Skeletal muscle satellite cell (primary cell): ENCODE measurements around the gene MPZL1.
"Not testable (repeated sequence)": the region's sequence is repeated elsewhere in the genome, so short reads cannot be mapped to it uniquely, and the experiment has no call there.

Experiments used
- H3K27me3 ChIP-seq: 2 replicates; pipeline ENCODE4 v1.7.0; 2013; ENCODE audit warnings: low read length; ENCODE audit not compliant: control insufficient read depth, insufficient read depth
- H3K36me3 ChIP-seq: 2 replicates; pipeline ENCODE4 v1.7.0; 2013; ENCODE audit warnings: mild to moderate bottlenecking, control low read depth, low read length; ENCODE audit not compliant: insufficient read depth
- H3K4me1 ChIP-seq: 2 replicates; pipeline ENCODE4 v1.7.0; 2013; ENCODE audit warnings: low read length; ENCODE audit not compliant: control insufficient read depth, insufficient read depth
- H3K4me2 ChIP-seq: 2 replicates; pipeline ENCODE4 v1.7.0; 2013; ENCODE audit warnings: mild to moderate bottlenecking, low read length
- H3K4me3 ChIP-seq: 2 replicates; pipeline ENCODE4 v1.7.0; 2013; ENCODE audit warnings: low read length
- H3K9ac ChIP-seq: 2 replicates; pipeline ENCODE4 v1.7.0; 2013; ENCODE audit warnings: mild to moderate bottlenecking, low read depth, low read length, moderate library complexity
- H3K9me3 ChIP-seq: replicated peaks from 2 replicates; pipeline ENCODE4 v1.7.0; 2013; ENCODE audit warnings: mild to moderate bottlenecking, control low read depth, low read length

The MPZL1 gene

GRCh38 chr1:167722870-167723251, 1.1 kb downstream of the MPZL1 start:
- Histone ChIP-seq H3K9ac (peak overlapping the region; percentile 92), H3K4me1 (peaks cover 19% of the 10 kb centered on the region), H3K36me3 (no peaks in the 10 kb centered on the region), H3K27me3 (no peaks in the 10 kb centered on the region), H3K9me3 (no peaks in the 10 kb centered on the region), H3K4me2 (peak overlapping the region; percentile 86), H3K4me3 (peak overlapping the region; percentile 84)

- peak overlapping the region; percentile 92 for H3K9ac ChIP-seq
- H3K9me3 ChIP-seq: no peaks in the 10 kb centered on the region
- H3K27me3 ChIP-seq: no peaks in the 10 kb centered on the region
- H3K4me3 ChIP-seq: peak overlapping the region; percentile 84
- H3K4me2 ChIP-seq: peak overlapping the region; percentile 86
- peaks cover 19% of the 10 kb centered on the region for H3K4me1 ChIP-seq
- H3K36me3 ChIP-seq: no peaks in the 10 kb centered on the region
Observed at GRCh38 chr1:167723707-167724323, 2.0 kb downstream of the MPZL1 start.

- no peak overlapping the region for H3K9ac ChIP-seq
- H3K9me3 ChIP-seq: no peaks in the 10 kb centered on the region
- peaks cover 7% of the 10 kb centered on the region for H3K36me3 ChIP-seq
- H3K4me3 ChIP-seq: no peak overlapping the region
- peaks cover 15% of the 10 kb centered on the region for H3K4me1 ChIP-seq
- no peaks in the 10 kb centered on the region for H3K27me3 ChIP-seq
- no peak overlapping the region for H3K4me2 ChIP-seq
Observed at GRCh38 chr1:167726008-167726407, 4.2 kb downstream of the MPZL1 start.

- H3K9me3 ChIP-seq: no peaks in the 10 kb centered on the region
- peaks cover 7% of the 10 kb centered on the region for H3K36me3 ChIP-seq
- H3K4me1 ChIP-seq: peaks cover 5% of the 10 kb centered on the region
- H3K27me3 ChIP-seq: no peaks in the 10 kb centered on the region
- no peak overlapping the region for H3K4me2 ChIP-seq
- H3K4me3 ChIP-seq: no peak overlapping the region
- no peak overlapping the region for H3K9ac ChIP-seq
Observed at GRCh38 chr1:167728818-167729410, 7.1 kb downstream of the MPZL1 start.

GRCh38 chr1:167734227-167734626, 12.4 kb downstream of the MPZL1 start:
- no peak overlapping the region for H3K9ac ChIP-seq
- no peak overlapping the region for H3K4me2 ChIP-seq
- no peaks in the 10 kb centered on the region for H3K9me3 ChIP-seq
- no peaks in the 10 kb centered on the region for H3K4me1 ChIP-seq
- H3K36me3 ChIP-seq: peaks cover 7% of the 10 kb centered on the region
- no peaks in the 10 kb centered on the region for H3K27me3 ChIP-seq
- no peak overlapping the region for H3K4me3 ChIP-seq

GRCh38 chr1:167734841-167735240, 13.1 kb downstream of the MPZL1 start:
- Histone ChIP-seq H3K9ac (no peak overlapping the region), H3K9me3 (no peaks in the 10 kb centered on the region), H3K36me3 (peaks cover 7% of the 10 kb centered on the region), H3K4me3 (no peak overlapping the region), H3K27me3 (no peaks in the 10 kb centered on the region), H3K4me1 (no peaks in the 10 kb centered on the region), H3K4me2 (no peak overlapping the region)

GRCh38 chr1:167737169-167737568, 15.4 kb downstream of the MPZL1 start:
- no peaks in the 10 kb centered on the region for H3K27me3 ChIP-seq
- no peak overlapping the region for H3K9ac ChIP-seq
- no peak overlapping the region for H3K4me3 ChIP-seq
- no peaks in the 10 kb centered on the region for H3K36me3 ChIP-seq
- no peaks in the 10 kb centered on the region for H3K4me1 ChIP-seq
- H3K4me2 ChIP-seq: no peak overlapping the region
- no peaks in the 10 kb centered on the region for H3K9me3 ChIP-seq

GRCh38 chr1:167738158-167738557, 16.4 kb downstream of the MPZL1 start:
- no peaks in the 10 kb centered on the region for H3K9me3 ChIP-seq
- no peak overlapping the region for H3K9ac ChIP-seq
- no peaks in the 10 kb centered on the region for H3K27me3 ChIP-seq
- H3K4me3 ChIP-seq: no peak overlapping the region
- peaks cover 4% of the 10 kb centered on the region for H3K4me1 ChIP-seq
- no peak overlapping the region for H3K4me2 ChIP-seq
- H3K36me3 ChIP-seq: no peaks in the 10 kb centered on the region

GRCh38 chr1:167739752-167740151, 18.0 kb downstream of the MPZL1 start:
- Histone ChIP-seq H3K4me3 (no peak overlapping the region), H3K9ac (no peak overlapping the region), H3K4me1 (peaks cover 4% of the 10 kb centered on the region)

GRCh38 chr1:167741103-167741502, 19.3 kb downstream of the MPZL1 start:
- not testable (repeated sequence) for H3K4me1 ChIP-seq, H3K9ac ChIP-seq, H3K4me2 ChIP-seq, H3K9me3 ChIP-seq, H3K36me3 ChIP-seq, H3K27me3 ChIP-seq, H3K4me3 ChIP-seq

More at GRCh38 chr1:167739752-167740151, 18.0 kb downstream of the MPZL1 start:
- H3K36me3 ChIP-seq: no peaks in the 10 kb centered on the region
- no peaks in the 10 kb centered on the region for H3K27me3 ChIP-seq
- H3K4me2 ChIP-seq: no peak overlapping the region
- H3K9me3 ChIP-seq: no peaks in the 10 kb centered on the region

- H3K9ac ChIP-seq, H3K27me3 ChIP-seq, H3K36me3 ChIP-seq, H3K4me3 ChIP-seq, H3K9me3 ChIP-seq, H3K4me2 ChIP-seq: not testable (repeated sequence)
- peaks cover 12% of the 10 kb centered on the region for H3K4me1 ChIP-seq
Observed at GRCh38 chr1:167742392-167743057, 20.7 kb downstream of the MPZL1 start.

- H3K9me3 ChIP-seq: no peaks in the 10 kb centered on the region
- H3K4me2 ChIP-seq: no peak overlapping the region
- no peaks in the 10 kb centered on the region for H3K36me3 ChIP-seq
- H3K4me1 ChIP-seq: peaks cover 23% of the 10 kb centered on the region
- H3K4me3 ChIP-seq: no peak overlapping the region
- H3K27me3 ChIP-seq: no peaks in the 10 kb centered on the region
- no peak overlapping the region for H3K9ac ChIP-seq
Observed at GRCh38 chr1:167744901-167745300, 23.1 kb downstream of the MPZL1 start.
